Loucy (cell line): Measurements from ENCODE around the gene HOXA1.

Experiments used
- H2AFZ ChIP-seq: fragments of 200-600 bp; sonication (generic); 2 replicates; pipeline ENCODE4 v1.6.0; 2016; ENCODE audit warnings: antibody characterized with exemption, mild to moderate bottlenecking, low read length, moderate library complexity
- H3F3A ChIP-seq: fragments of 200-600 bp; 2 replicates; pipeline ENCODE4 v1.6.0; 2016; ENCODE audit warnings: antibody characterized with exemption, low read depth, mild to moderate bottlenecking
- H3K27me3 ChIP-seq: fragments of 200-600 bp; sonication (generic); 2 replicates; pipeline ENCODE4 v1.6.1; 2014; ENCODE audit warnings: low read length, mild to moderate bottlenecking; ENCODE audit not compliant: insufficient read depth, poor library complexity, severe bottlenecking
- H3K36me3 ChIP-seq: fragments of 200-600 bp; sonication (generic); 2 replicates; pipeline ENCODE4 v1.6.1; 2016; ENCODE audit warnings: low read length; ENCODE audit not compliant: insufficient read depth
- H3K4me1 ChIP-seq: fragments of 200-600 bp; sonication (generic); 2 replicates; pipeline ENCODE4 v1.5.1; 2014; ENCODE audit warnings: low read length, mild to moderate bottlenecking; ENCODE audit not compliant: insufficient read depth, poor library complexity, severe bottlenecking
- H3K4me2 ChIP-seq: fragments of 200-600 bp; sonication (generic); 2 replicates; pipeline ENCODE4 v1.6.0; 2014; ENCODE audit warnings: antibody characterized with exemption, low read length, low read depth, mild to moderate bottlenecking; ENCODE audit not compliant: poor library complexity, severe bottlenecking
- H3K4me3 ChIP-seq: fragments of 200-600 bp; sonication (generic); 2 replicates; pipeline ENCODE4 v1.5.1; 2014; ENCODE audit warnings: low read length, mild to moderate bottlenecking, mixed read lengths; ENCODE audit not compliant: poor library complexity, severe bottlenecking
- H3K79me2 ChIP-seq: fragments of 200-600 bp; sonication (generic); 2 replicates; pipeline ENCODE4 v1.6.1; 2014; ENCODE audit warnings: low read length; ENCODE audit not compliant: insufficient read depth
- H3K9ac ChIP-seq: fragments of 200-600 bp; sonication (generic); 2 replicates; pipeline ENCODE4 v1.6.0; 2014; ENCODE audit warnings: mild to moderate bottlenecking, low read depth, low read length, moderate library complexity; ENCODE audit not compliant: poor library complexity, severe bottlenecking
- H3K9me2 ChIP-seq: fragments of 200-600 bp; sonication (generic); replicated peaks from 2 replicates; pipeline ENCODE4 v1.6.1; 2016; ENCODE audit warnings: low read depth, low read length, mixed read lengths
- H3K9me3 ChIP-seq: fragments of 200-600 bp; sonication (generic); 2 replicates; pipeline ENCODE4 v1.6.1; 2014; ENCODE audit warnings: mild to moderate bottlenecking, antibody characterized with exemption, low read length, low read depth; ENCODE audit not compliant: insufficient read depth
- H4K20me1 ChIP-seq: fragments of 200-600 bp; sonication (generic); 2 replicates; pipeline ENCODE4 v1.6.0; 2014; ENCODE audit warnings: antibody characterized with exemption, low read length, mild to moderate bottlenecking; ENCODE audit not compliant: insufficient read depth, poor library complexity, severe bottlenecking
- CTCF ChIP-seq: fragments of 200-600 bp; sonication (generic); conservative IDR thresholded peaks from 2 replicates; pipeline ENCODE4 v1.5.1; 2014; ENCODE audit warnings: mild to moderate bottlenecking, antibody characterized with exemption, low read length
- EZH2phosphoT487 ChIP-seq: fragments of 200-600 bp; IDR thresholded peaks from 2 replicates; pipeline ENCODE4 v1.6.1; 2018; ENCODE audit warnings: antibody characterized with exemption, mild to moderate bottlenecking, moderate library complexity, borderline replicate concordance

Gene HOXA1

GRCh38 chr7:27098578-27099451 is 3.0 kb upstream of the HOXA1 start:
- Histone ChIP-seq H3F3A (no peaks in the 10 kb centered on the region), H3K79me2 (peaks cover 95% of the 10 kb centered on the region), H4K20me1 (peaks cover 17% of the 10 kb centered on the region), H3K4me3 (peak overlapping the region; percentile 88), H3K9ac (peak overlapping the region; percentile 87), H3K36me3 (peaks cover 4% of the 10 kb centered on the region; the same call in 1 of the 2 replicates), H3K4me2 (peak overlapping the region; percentile 95), H3K9me2 (no peaks in the 10 kb centered on the region), H3K27me3 (no peaks in the 10 kb centered on the region), H3K4me1 (peaks cover 37% of the 10 kb centered on the region), H2AFZ (no peak overlapping the region), H3K9me3 (no peaks in the 10 kb centered on the region)
- TF ChIP-seq EZH2phosphoT487 (no peak), CTCF (no peak)

- H3K27me3 ChIP-seq = no peaks in the 10 kb centered on the region
- TF ChIP-seq CTCF = no peak
- TF ChIP-seq EZH2phosphoT487 = no peak
- peaks cover 42% of the 10 kb centered on the region for H3K4me1 ChIP-seq
- H3F3A ChIP-seq = no peaks in the 10 kb centered on the region
- H3K9me2 ChIP-seq = no peaks in the 10 kb centered on the region
- H3K36me3 ChIP-seq = no peaks in the 10 kb centered on the region
- H2AFZ ChIP-seq = no peak overlapping the region
- H3K4me2 ChIP-seq = peak overlapping the region; percentile 95
- H3K79me2 ChIP-seq = peaks cover 88% of the 10 kb centered on the region
- H3K9me3 ChIP-seq = no peaks in the 10 kb centered on the region
- peak overlapping the region; percentile 88 for H3K4me3 ChIP-seq
- H3K9ac ChIP-seq = peak overlapping the region; percentile 87
- peaks cover 17% of the 10 kb centered on the region for H4K20me1 ChIP-seq
Observed at GRCh38 chr7:27097686-27098577, 2.1 kb upstream of the HOXA1 start.

GRCh38 chr7:27096768-27097514 is 1.1 kb upstream of the HOXA1 start:
- Histone ChIP-seq H2AFZ (peak overlapping the region; percentile 75), H3K4me3 (peak overlapping the region; percentile 88), H3K4me2 (peak overlapping the region; percentile 95), H3K27me3 (no peaks in the 10 kb centered on the region), H4K20me1 (peaks cover 17% of the 10 kb centered on the region), H3K4me1 (peaks cover 49% of the 10 kb centered on the region), H3K9me2 (no peaks in the 10 kb centered on the region), H3K9me3 (no peaks in the 10 kb centered on the region), H3K79me2 (peaks cover 78% of the 10 kb centered on the region), H3K36me3 (no peaks in the 10 kb centered on the region), H3K9ac (peak overlapping the region; percentile 87), H3F3A (no peaks in the 10 kb centered on the region)
- TF ChIP-seq EZH2phosphoT487 (no peak), CTCF (no peak)
